Lower leg skin (tissue), 3 donors: ENCODE results near the gene CNGA1.

Experiments
- CTCF ChIP-seq, 3 donors: fragments of 450-650 bp; IDR thresholded peaks; one replicate each; pipeline ENCODE4 v1.5.1; 2016; ENCODE audit warnings: antibody characterized with exemption in 3 of 3, mild to moderate bottlenecking in 3 of 3, moderate library complexity in 2 of 3
- POLR2A ChIP-seq, 2 donors: fragments of 450-650 bp; IDR thresholded peaks; one replicate each; pipeline ENCODE4 v1.6.1; 2016 to 2017; ENCODE audit warnings: antibody characterized with exemption in 2 of 2, mild to moderate bottlenecking in 1 of 2, moderate library complexity in 1 of 2

DNA sequence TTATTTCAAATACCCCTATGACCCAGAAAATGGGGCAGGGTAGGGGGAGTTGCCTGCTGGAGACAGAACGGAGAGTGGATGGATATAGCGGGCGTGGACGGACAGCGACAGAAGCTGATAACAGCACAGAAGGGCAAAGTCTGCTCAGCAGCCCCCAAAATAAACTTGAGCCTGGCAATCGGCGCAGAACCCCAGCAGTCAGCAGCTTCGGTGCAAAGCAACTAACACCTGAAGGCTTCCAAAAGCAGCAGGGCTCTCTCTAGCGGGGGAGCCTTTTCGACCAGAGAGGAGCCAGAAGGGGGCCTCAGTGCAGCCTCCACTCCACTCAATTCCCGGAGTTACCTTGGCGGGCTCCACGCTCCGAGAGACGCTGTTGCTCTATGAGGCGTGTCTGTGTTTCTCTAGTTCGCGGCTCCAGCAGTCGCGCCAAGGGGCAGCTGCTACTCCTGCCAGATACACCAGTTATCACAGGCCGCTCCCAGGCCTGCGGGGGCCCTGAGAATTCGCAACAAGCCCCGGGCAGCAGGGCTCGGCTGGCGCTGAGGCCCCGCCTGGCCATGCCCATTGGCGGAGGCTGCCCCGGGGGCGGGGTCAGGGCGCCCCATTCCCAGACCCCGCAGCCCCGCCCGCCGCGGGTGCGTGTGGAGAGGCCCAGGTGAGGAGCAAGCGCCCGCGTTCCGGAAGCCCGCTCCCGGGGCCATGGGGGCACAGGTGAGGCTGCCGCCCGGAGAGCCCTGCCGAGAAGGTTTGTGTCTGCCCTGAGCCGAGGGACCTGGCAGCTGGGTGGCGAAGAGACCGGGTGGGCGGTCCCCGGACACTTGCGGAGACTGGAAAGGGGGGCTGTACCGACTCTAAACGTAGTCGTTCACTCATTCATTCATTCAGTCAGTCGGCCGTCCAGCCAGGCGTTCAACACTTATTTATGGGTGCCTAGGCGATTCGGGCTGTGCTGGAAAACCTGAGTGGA lies at the start of gene CNGA1, which contains the start of gene NIPAL1:
- TF ChIP-seq CTCF (IDR thresholded peaks at IDR 0.05) (no peak), POLR2A (IDR thresholded peaks at IDR 0.05) (no peak)
